Astrocyte (in vitro differentiated cells and primary cell): ENCODE measurements around the gene TRIM5.

Experiments
- EZH2 ChIP-seq: IDR thresholded peaks from 2 replicates; pipeline ENCODE4 v1.6.1; 2012; ENCODE audit warnings: mild to moderate bottlenecking, low read length, inconsistent platforms; ENCODE audit not compliant: insufficient read depth
- TF ChIP-seq, protein P1 (sequence below): IDR thresholded peaks from 2 replicates; pipeline ENCODE4 v1.5.1; 2011; ENCODE audit warnings: low read depth, mild to moderate bottlenecking, inconsistent platforms, low read length, moderate library complexity; ENCODE audit not compliant: insufficient read depth

DNA sequence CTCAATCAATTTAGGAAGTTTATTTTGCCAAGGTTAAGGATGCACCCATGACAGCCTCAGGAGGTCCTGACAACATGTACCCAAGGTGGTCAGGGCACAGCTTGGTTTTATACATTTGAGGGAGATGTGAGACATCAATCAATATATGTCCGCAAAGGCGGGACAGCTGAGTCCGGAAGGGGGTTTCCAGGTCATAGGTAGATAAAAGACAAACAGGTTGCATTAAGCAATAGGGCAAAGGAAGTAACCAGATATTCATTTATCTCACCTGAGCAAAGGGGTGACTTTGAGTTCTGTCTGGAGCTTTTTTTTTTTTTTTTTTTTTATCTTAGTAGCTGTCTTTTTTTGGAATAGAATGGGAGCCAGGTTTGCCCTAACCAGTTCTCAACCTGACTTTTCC is 62.1 kb downstream of the TRIM5 start:
- TF ChIP-seq, protein P1, sequence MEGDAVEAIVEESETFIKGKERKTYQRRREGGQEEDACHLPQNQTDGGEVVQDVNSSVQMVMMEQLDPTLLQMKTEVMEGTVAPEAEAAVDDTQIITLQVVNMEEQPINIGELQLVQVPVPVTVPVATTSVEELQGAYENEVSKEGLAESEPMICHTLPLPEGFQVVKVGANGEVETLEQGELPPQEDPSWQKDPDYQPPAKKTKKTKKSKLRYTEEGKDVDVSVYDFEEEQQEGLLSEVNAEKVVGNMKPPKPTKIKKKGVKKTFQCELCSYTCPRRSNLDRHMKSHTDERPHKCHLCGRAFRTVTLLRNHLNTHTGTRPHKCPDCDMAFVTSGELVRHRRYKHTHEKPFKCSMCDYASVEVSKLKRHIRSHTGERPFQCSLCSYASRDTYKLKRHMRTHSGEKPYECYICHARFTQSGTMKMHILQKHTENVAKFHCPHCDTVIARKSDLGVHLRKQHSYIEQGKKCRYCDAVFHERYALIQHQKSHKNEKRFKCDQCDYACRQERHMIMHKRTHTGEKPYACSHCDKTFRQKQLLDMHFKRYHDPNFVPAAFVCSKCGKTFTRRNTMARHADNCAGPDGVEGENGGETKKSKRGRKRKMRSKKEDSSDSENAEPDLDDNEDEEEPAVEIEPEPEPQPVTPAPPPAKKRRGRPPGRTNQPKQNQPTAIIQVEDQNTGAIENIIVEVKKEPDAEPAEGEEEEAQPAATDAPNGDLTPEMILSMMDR = no peak
- TF ChIP-seq EZH2 = no peak
